Natural killer cell (primary cell): ENCODE data around the gene HES3. TPM values are rescaled to one million over a fixed set of nuclear protein-coding genes. Genes with fewer than 3 reads are reported as not detected.

ENCODE experiments used
- ATAC-seq, 3 donors: fragments of 150-1000 bp in 2 of 3; fragments of 200-7000 bp in 1 of 3; cut with Tn5 transposase; 1 replicate in 1 of 3; 2 replicates in 2 of 3; pipeline ENCODE4 v1.10.0; 2021; ENCODE audit warnings: mild to moderate bottlenecking in 2 of 3, moderate library complexity in 2 of 3
- DNase-seq, 2 donors: peaks; one replicate each; pipeline versions ENCODE4 v3.0.0 to v3.0.0-alpha.2; 2013 to 2021; ENCODE audit warnings: mixed read lengths in 1 of 2
- H3K27ac ChIP-seq: one replicate; pipeline ENCODE4 v1.5.1; 2013; ENCODE audit warnings: mild to moderate bottlenecking, low read length
- H3K27me3 ChIP-seq: one replicate; pipeline ENCODE4 v1.6.1; 2013; ENCODE audit warnings: low read length; ENCODE audit not compliant: control insufficient read depth, insufficient read depth
- H3K36me3 ChIP-seq: one replicate; pipeline ENCODE4 v1.6.1; 2013; ENCODE audit warnings: low read length; ENCODE audit not compliant: control insufficient read depth, insufficient read depth
- H3K4me1 ChIP-seq: one replicate; pipeline ENCODE4 v1.6.1; 2013; ENCODE audit warnings: low read length; ENCODE audit not compliant: control insufficient read depth, insufficient read depth
- H3K4me3 ChIP-seq: one replicate; pipeline ENCODE4 v1.5.1; 2013; ENCODE audit warnings: low read length
- H3K9me3 ChIP-seq: one replicate; pipeline ENCODE4 v1.6.1; 2013; ENCODE audit warnings: low read length; ENCODE audit not compliant: control insufficient read depth, insufficient read depth
- H3K27ac Mint-ChIP-seq, 2 donors: one replicate each; pipeline ENCODE4 v1.8.0; 2022; ENCODE audit warnings: mild to moderate bottlenecking in 2 of 2, mixed read lengths in 2 of 2, moderate library complexity in 1 of 2
- H3K27me3 Mint-ChIP-seq, 2 donors: one replicate each; pipeline ENCODE4 v1.8.0; 2022; ENCODE audit warnings: low read depth in 2 of 2, mixed read lengths in 2 of 2
- H3K36me3 Mint-ChIP-seq: one replicate; pipeline ENCODE4 v1.8.0; 2022; ENCODE audit warnings: mixed read lengths
- H3K4me1 Mint-ChIP-seq, 2 donors: one replicate each; pipeline ENCODE4 v1.8.0; 2022; ENCODE audit warnings: mixed read lengths in 2 of 2
- H3K4me3 Mint-ChIP-seq: one replicate; pipeline ENCODE4 v1.8.0; 2022; ENCODE audit warnings: mild to moderate bottlenecking, moderate library complexity, mixed read lengths
- H3K9me3 Mint-ChIP-seq, 2 donors: one replicate each; pipeline ENCODE4 v1.8.0; 2022; ENCODE audit warnings: mixed read lengths in 2 of 2
- WGBS: methylation state at CpG from one replicate; pipeline ENCODE4 v1.1.7; 2013; ENCODE audit warnings: missing lambda C conversion rate; ENCODE audit not compliant: insufficient coverage; 5-methylcytosine and 5-hydroxymethylcytosine counted together
- intact Hi-C: fragments of 100-400 bp; cut with micrococcal nuclease; formaldehyde crosslinking; loops from one replicate; pipeline ENCODE4 v1.14.2; 2022
- total RNA-seq, 4 donors: library from RNA; stranded (reverse); fragments of 120-200 nt in 1 of 4; gene quantifications; one replicate each; pipeline versions ENCODE4 v1.2.3 to v1.2.4, GENCODE V29; 2013 to 2022
- TF ChIP-seq, protein P1 (sequence below): fragments of 200-600 bp; IDR thresholded peaks from one replicate; pipeline ENCODE4 v1.8.0; 2022; ENCODE audit warnings: antibody characterized with exemption

Gene HES3
- total RNA-seq, 3 donors from 2014 or later (not counting 1 experiment from before 2014, with no cell fraction given) = not detected

DNA sequence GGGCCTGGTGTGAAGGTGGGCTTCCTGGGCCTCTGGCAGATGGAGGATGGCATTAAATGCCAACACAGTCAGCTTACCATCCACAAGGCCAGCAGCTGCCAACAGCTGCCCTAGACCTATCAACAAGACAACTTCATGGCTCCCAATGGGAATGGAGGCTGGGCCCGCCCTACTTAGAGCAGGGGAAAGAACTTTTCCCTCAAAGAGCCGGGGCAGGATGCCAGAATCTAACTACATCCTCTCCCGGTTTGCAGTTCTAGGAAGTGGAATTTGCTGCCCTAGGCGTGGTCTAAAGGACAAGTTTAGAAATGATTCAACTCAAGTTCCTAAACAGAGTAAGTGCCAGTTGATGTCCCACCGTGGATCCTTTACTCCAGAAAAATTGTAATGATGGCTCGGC is 21.3 kb upstream of the HES3 start:
- Mint-ChIP-seq H3K36me3 (peaks cover 6% of the 10 kb centered on the region), H3K27me3 (no peaks in the 10 kb centered on the region), H3K4me3 (no peak overlapping the region), H3K9me3 (no peaks in the 10 kb centered on the region), H3K4me1 (peaks cover 0 to 5% of the 10 kb centered on the region in 2 donors), H3K27ac (no peak overlapping the region)
- 93% methylated on average over 6 of the region's 6 CpGs for WGBS
- H3K36me3 ChIP-seq = peaks cover 31% of the 10 kb centered on the region
- H3K27ac ChIP-seq = no peak overlapping the region
- H3K9me3 ChIP-seq = no peaks in the 10 kb centered on the region
- TF ChIP-seq, protein P1, sequence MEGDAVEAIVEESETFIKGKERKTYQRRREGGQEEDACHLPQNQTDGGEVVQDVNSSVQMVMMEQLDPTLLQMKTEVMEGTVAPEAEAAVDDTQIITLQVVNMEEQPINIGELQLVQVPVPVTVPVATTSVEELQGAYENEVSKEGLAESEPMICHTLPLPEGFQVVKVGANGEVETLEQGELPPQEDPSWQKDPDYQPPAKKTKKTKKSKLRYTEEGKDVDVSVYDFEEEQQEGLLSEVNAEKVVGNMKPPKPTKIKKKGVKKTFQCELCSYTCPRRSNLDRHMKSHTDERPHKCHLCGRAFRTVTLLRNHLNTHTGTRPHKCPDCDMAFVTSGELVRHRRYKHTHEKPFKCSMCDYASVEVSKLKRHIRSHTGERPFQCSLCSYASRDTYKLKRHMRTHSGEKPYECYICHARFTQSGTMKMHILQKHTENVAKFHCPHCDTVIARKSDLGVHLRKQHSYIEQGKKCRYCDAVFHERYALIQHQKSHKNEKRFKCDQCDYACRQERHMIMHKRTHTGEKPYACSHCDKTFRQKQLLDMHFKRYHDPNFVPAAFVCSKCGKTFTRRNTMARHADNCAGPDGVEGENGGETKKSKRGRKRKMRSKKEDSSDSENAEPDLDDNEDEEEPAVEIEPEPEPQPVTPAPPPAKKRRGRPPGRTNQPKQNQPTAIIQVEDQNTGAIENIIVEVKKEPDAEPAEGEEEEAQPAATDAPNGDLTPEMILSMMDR = no peak
- ATAC-seq (no peak), DNase-seq (no peak)
- H3K27me3 ChIP-seq = no peaks in the 10 kb centered on the region
- intact Hi-C loops = no loop called here
- H3K4me1 ChIP-seq = no peaks in the 10 kb centered on the region
- no peak overlapping the region for H3K4me3 ChIP-seq

DNA sequence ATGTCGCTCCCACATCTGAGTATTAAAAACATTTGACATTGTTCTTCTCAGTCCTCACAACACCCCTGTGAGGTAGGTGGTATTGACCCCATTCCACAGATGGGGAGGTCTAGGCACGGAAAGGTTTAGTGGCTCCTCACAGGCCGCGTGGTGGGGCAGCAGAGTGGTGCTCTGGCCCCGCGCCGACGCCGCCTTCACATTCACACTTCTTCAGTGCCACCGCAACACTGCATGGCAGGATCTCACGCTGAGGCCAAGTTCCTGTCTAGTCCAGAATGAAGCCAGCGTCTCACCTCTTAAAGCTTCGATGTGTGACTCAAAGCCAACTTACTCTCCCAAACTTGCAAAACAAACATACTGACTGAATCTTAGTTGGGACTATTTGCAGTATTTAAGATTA is 20.4 kb upstream of the HES3 start:
- WGBS = 95% methylated on average over 12 of the region's 13 CpGs
- no peaks in the 10 kb centered on the region for H3K27me3 Mint-ChIP-seq
- H3K36me3 Mint-ChIP-seq = peaks cover 6% of the 10 kb centered on the region
- TF ChIP-seq, protein P1 = no peak
- Histone ChIP-seq H3K27me3 (no peaks in the 10 kb centered on the region), H3K4me3 (no peak overlapping the region), H3K4me1 (no peaks in the 10 kb centered on the region), H3K9me3 (no peaks in the 10 kb centered on the region), H3K36me3 (peaks cover 35% of the 10 kb centered on the region), H3K27ac (no peak overlapping the region)
- DNase-seq (no peak), ATAC-seq (no peak)
- H3K4me3 Mint-ChIP-seq = no peak overlapping the region
- H3K4me1 Mint-ChIP-seq = peaks cover 0 to 5% of the 10 kb centered on the region in 2 donors
- no peak overlapping the region for H3K27ac Mint-ChIP-seq
- intact Hi-C loops = no loop called here
- H3K9me3 Mint-ChIP-seq = no peaks in the 10 kb centered on the region

DNA sequence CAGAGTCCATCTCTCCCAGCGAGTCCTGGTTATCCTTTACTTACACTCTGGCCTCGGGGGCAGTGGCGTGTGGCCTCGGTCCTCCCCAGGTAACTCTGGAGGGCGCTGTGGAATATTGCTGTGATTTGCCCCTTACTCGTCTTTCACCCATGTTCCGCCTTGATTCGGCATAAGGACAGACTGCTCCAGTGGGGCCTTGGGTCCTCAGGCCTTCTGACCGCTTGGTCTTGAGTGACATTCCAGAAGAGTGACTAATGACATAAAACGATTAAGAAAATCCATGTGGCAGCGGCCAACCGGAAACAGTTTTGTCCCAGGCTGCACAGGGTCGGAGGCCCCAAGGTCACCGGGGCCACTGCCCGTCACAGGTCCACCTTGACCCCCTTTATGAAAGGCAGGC is 19.3 kb upstream of the HES3 start:
- peaks cover 0 to 5% of the 10 kb centered on the region in 2 donors for H3K4me1 Mint-ChIP-seq
- ATAC-seq = no peak
- H3K36me3 Mint-ChIP-seq = peaks cover 6% of the 10 kb centered on the region

DNA sequence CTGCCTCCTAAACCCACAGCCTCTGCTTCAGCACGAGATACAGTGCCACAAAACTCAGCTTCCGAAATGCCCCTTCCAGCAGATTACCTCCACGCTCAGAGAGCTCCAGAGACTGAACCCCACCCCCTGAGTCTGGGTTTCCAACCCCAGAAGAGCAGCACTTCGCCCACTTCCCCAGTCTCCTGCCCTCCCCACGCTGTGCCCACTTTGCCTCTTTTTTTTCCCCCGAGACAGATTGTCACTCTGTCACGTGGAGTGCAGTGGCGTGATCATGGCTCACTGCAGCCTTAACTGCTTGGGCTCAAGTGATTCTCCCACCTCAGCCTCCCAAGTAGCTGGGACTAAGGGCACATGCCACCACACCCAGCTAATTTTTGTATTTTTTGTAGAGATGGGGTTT is 18.3 kb upstream of the HES3 start:
- H3K36me3 Mint-ChIP-seq = peaks cover 6% of the 10 kb centered on the region
- no peak overlapping the region for H3K4me3 ChIP-seq
- peaks cover 38% of the 10 kb centered on the region for H3K36me3 ChIP-seq
- H3K27ac ChIP-seq = no peak overlapping the region
- intact Hi-C loops = no loop called here
- no peaks in the 10 kb centered on the region for H3K4me1 ChIP-seq
- H3K4me3 Mint-ChIP-seq = no peak overlapping the region
- WGBS = 96% methylated on average over 8 of the region's 8 CpGs
- H3K4me1 Mint-ChIP-seq = peaks cover 0 to 5% of the 10 kb centered on the region in 2 donors
- TF ChIP-seq, protein P1 = no peak
- ATAC-seq (no peak), DNase-seq (no peak)
- no peaks in the 10 kb centered on the region for H3K27me3 ChIP-seq
- H3K27me3 Mint-ChIP-seq = no peaks in the 10 kb centered on the region
- no peak overlapping the region for H3K27ac Mint-ChIP-seq
- no peaks in the 10 kb centered on the region for H3K9me3 ChIP-seq
- no peaks in the 10 kb centered on the region for H3K9me3 Mint-ChIP-seq

More for the DNA sequence above, 19.3 kb upstream of the HES3 start:
- intact Hi-C loops = no loop called here
- Mint-ChIP-seq H3K4me3 (no peak overlapping the region), H3K27me3 (no peaks in the 10 kb centered on the region), H3K9me3 (no peaks in the 10 kb centered on the region), H3K27ac (no peak overlapping the region)
- TF ChIP-seq, protein P1 = no peak
- H3K4me3 ChIP-seq = no peak overlapping the region
- H3K27ac ChIP-seq = no peak overlapping the region
- DNase-seq = no peak
- H3K4me1 ChIP-seq = no peaks in the 10 kb centered on the region
- no peaks in the 10 kb centered on the region for H3K27me3 ChIP-seq
- WGBS = 97% methylated on average over 15 of the region's 15 CpGs
- peaks cover 38% of the 10 kb centered on the region for H3K36me3 ChIP-seq
- no peaks in the 10 kb centered on the region for H3K9me3 ChIP-seq
